T-cell (primary cell): ENCODE results near the gene UGCG. TPM values are rescaled to one million over a fixed set of nuclear protein-coding genes. Genes with fewer than 3 reads are reported as not detected.

Experiments
- ATAC-seq, 4 experiments: fragments of 200-7000 bp in 3 of 4; fragments of 150-1000 bp in 1 of 4; cut with Tn5 transposase; replicated peaks in 1 of 4; 1 replicate in 3 of 4; 2 replicates in 1 of 4; pipeline ENCODE4 v1.10.0; 2021; ENCODE audit warnings: moderate library complexity in 3 of 4, mild to moderate bottlenecking in 2 of 4, moderate number of reproducible peaks in 1 of 4
- CTCF ChIA-PET, 2 donors: fragments of 300-600 bp; sonication (Branson Sonifier 250); formaldehyde crosslinking; loops; one replicate each; lab custom pipeline; 2022; ENCODE audit warnings: antibody characterized with exemption in 2 of 2; lab: Charles Lee
- POLR2A ChIA-PET, 2 donors: fragments of 300-600 bp; sonication (Branson Sonifier 250); formaldehyde crosslinking; loops; one replicate each; lab custom pipeline; 2022; ENCODE audit warnings: antibody characterized with exemption in 2 of 2; lab: Charles Lee
- DNase-seq, 35 experiments: peaks; one replicate each; pipeline versions ENCODE4 v3.0.0 to v3.0.0-alpha.2; 2013 to 2023
- H3K27ac ChIP-seq: one replicate; pipeline ENCODE4 v1.5.1; 2013; ENCODE audit warnings: low read length
- H3K27me3 ChIP-seq, 2 experiments: replicated peaks in 1 of 2; 1 replicate in 1 of 2; 2 replicates in 1 of 2; pipeline versions ENCODE4 v1.6.1 to v1.7.0; 2013; ENCODE audit warnings: low read length in 1 of 2, mixed read lengths in 1 of 2; ENCODE audit not compliant: control insufficient read depth in 2 of 2, insufficient read depth in 2 of 2; ENCODE audit errors: extremely low read depth in 1 of 2
- H3K36me3 ChIP-seq, 2 donors: 1 replicate in 1 of 2; 2 replicates in 1 of 2; pipeline versions ENCODE4 v1.6.1 to v1.7.0; 2013; ENCODE audit warnings: low read length in 1 of 2; ENCODE audit not compliant: control insufficient read depth in 2 of 2, insufficient read depth in 1 of 2; ENCODE audit errors: extremely low read depth in 1 of 2
- H3K4me1 ChIP-seq, 2 experiments: 1 replicate in 1 of 2; 2 replicates in 1 of 2; pipeline versions ENCODE4 v1.6.1 to v1.7.0; 2013; ENCODE audit warnings: low read length in 2 of 2, mixed read lengths in 1 of 2; ENCODE audit not compliant: insufficient read depth in 2 of 2, control insufficient read depth in 1 of 2; ENCODE audit errors: extremely low read depth in 1 of 2
- H3K4me3 ChIP-seq, 2 donors: 1 replicate in 1 of 2; 2 replicates in 1 of 2; pipeline versions ENCODE4 v1.5.1 to v1.7.0; 2013; ENCODE audit warnings: mild to moderate bottlenecking in 2 of 2, low read length in 1 of 2, moderate library complexity in 1 of 2; ENCODE audit not compliant: control insufficient read depth in 1 of 2; ENCODE audit errors: extremely low read depth in 1 of 2
- H3K9me3 ChIP-seq: 2 replicates; pipeline ENCODE4 v1.7.0; 2013
- H3K27ac Mint-ChIP-seq, 2 donors: one replicate each; pipeline ENCODE4 v1.8.0; 2020 to 2021; ENCODE audit warnings: mild to moderate bottlenecking in 2 of 2, mixed read lengths in 2 of 2
- H3K27me3 Mint-ChIP-seq, 2 donors: one replicate each; pipeline ENCODE4 v1.8.0; 2021 to 2022; ENCODE audit warnings: mixed read lengths in 2 of 2
- H3K36me3 Mint-ChIP-seq: one replicate; pipeline ENCODE4 v1.8.0; 2021; ENCODE audit warnings: mixed read lengths
- H3K4me1 Mint-ChIP-seq, 3 donors: one replicate each; pipeline ENCODE4 v1.8.0; 2020 to 2022; ENCODE audit warnings: mixed read lengths in 3 of 3, mild to moderate bottlenecking in 1 of 3
- H3K4me3 Mint-ChIP-seq, 3 donors: one replicate each; pipeline ENCODE4 v1.8.0; 2020 to 2022; ENCODE audit warnings: mild to moderate bottlenecking in 3 of 3, mixed read lengths in 3 of 3, moderate library complexity in 3 of 3
- H3K9me3 Mint-ChIP-seq, 3 donors: one replicate each; pipeline ENCODE4 v1.8.0; 2020 to 2022; ENCODE audit warnings: mixed read lengths in 3 of 3
- WGBS: methylation state at CpG from one replicate; pipeline ENCODE4 v1.1.5; 2013; ENCODE audit warnings: missing lambda C conversion rate; ENCODE audit not compliant: insufficient coverage; 5-methylcytosine and 5-hydroxymethylcytosine counted together
- total RNA-seq, 35 experiments: library from RNA in 6 of 35; stranded (reverse) in 6 of 35; fragments of 120-200 nt in 1 of 35; gene quantifications; one replicate each; pipeline versions ENCODE4 v1.2.1 to v1.2.4 and lab custom pipeline; 2013 to 2026

UGCG gene
- total RNA-seq, 5 donors from 2014 or later (not counting 1 experiment from before 2014, with no cell fraction given): 20.1 to 41.6 (median 24.1) TPM

DNA sequence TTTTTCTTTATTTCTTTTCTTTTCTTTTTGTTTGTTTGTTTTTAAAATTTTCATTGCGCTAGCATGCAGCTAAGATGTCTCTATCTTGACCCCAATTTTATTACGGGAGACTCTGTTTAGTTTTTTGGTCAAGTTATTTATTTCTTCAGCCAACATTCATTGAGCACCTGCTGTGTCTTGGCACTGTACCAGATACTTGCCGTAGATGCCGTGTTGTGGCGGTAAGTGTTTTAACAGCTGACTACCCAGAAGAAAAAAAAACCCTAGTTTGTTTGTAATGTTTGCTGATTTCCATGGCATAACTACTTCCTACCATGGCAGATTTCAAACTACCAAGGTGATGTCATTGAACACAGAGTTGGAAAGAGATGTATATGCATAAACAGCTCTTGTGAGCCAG is 65.0 kb downstream of the UGCG start:
- H3K27ac Mint-ChIP-seq: no peak overlapping the region
- WGBS: no CpG with 5 or more reads among the region's 5 CpGs
- ChIA-PET POLR2A (interaction anchor here in 1 of 2 donors (0.6 kb wide), 1 partner anchor 32 kb away, joined by 8 read pairs; no protein-coding TSS in a partner anchor), CTCF (interaction anchor here in 1 of 2 donors (0.6 kb wide), 1 partner anchor 18 kb away, joined by 3 read pairs; no protein-coding TSS in a partner anchor)
- no peaks in the 10 kb centered on the region for H3K27me3 Mint-ChIP-seq
- Histone ChIP-seq H3K4me1 (peaks cover 8 to 9% of the 10 kb centered on the region in 2 experiments), H3K27me3 (no peaks in the 10 kb centered on the region), H3K27ac (no peak overlapping the region), H3K36me3 (no peaks in the 10 kb centered on the region), H3K4me3 (no peak overlapping the region), H3K9me3 (no peaks in the 10 kb centered on the region)
- DNase-seq: no peak
- no peaks in the 10 kb centered on the region for H3K36me3 Mint-ChIP-seq
- peaks cover 16 to 22% (median 21%) of the 10 kb centered on the region in 3 donors for H3K4me1 Mint-ChIP-seq
- no peaks in the 10 kb centered on the region for H3K9me3 Mint-ChIP-seq
- no peak overlapping the region for H3K4me3 Mint-ChIP-seq
- peak in 1 of 4 experiments; percentile 24 for ATAC-seq

DNA sequence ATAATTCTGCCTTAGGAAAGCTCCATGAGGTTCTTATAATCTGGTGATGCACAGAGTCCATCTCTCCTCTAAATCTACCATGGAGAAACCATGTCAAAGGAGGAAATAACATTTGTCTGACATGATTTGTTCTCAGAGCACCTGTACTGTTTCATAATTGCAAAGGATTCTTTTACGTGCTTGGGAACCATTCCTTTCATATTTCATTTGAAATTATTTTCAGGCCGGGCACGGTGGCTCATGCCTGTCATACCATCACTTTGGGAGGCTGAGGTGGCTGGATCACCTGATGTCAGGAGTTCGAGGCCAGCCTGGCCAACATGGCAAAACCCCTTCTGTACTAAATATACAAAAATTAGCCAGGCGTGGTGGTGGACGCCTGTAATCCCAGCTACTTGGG is 65.4 kb downstream of the UGCG start:
- H3K4me3 ChIP-seq: no peak overlapping the region
- H3K27ac ChIP-seq: no peak overlapping the region
- H3K27me3 ChIP-seq: no peaks in the 10 kb centered on the region
- WGBS: 100% methylated on average over 5 of the region's 6 CpGs
- ATAC-seq: no peak
- no peaks in the 10 kb centered on the region for H3K27me3 Mint-ChIP-seq
- H3K9me3 Mint-ChIP-seq: no peaks in the 10 kb centered on the region
- no peaks in the 10 kb centered on the region for H3K36me3 Mint-ChIP-seq
- H3K27ac Mint-ChIP-seq: no peak overlapping the region
- no peak for DNase-seq
- CTCF ChIA-PET: interaction anchor here in 1 of 2 donors (0.6 kb wide), 1 partner anchor 17 kb away, joined by 3 read pairs; no protein-coding TSS in a partner anchor
- POLR2A ChIA-PET: interaction anchor here in 1 of 2 donors (0.6 kb wide), 1 partner anchor 32 kb away, joined by 8 read pairs; no protein-coding TSS in a partner anchor
- H3K4me1 Mint-ChIP-seq: peaks cover 15 to 21% (median 20%) of the 10 kb centered on the region in 3 donors
- H3K9me3 ChIP-seq: no peaks in the 10 kb centered on the region
- no peak overlapping the region for H3K4me3 Mint-ChIP-seq
- peaks cover 8 to 9% of the 10 kb centered on the region in 2 experiments for H3K4me1 ChIP-seq
- no peaks in the 10 kb centered on the region for H3K36me3 ChIP-seq

DNA sequence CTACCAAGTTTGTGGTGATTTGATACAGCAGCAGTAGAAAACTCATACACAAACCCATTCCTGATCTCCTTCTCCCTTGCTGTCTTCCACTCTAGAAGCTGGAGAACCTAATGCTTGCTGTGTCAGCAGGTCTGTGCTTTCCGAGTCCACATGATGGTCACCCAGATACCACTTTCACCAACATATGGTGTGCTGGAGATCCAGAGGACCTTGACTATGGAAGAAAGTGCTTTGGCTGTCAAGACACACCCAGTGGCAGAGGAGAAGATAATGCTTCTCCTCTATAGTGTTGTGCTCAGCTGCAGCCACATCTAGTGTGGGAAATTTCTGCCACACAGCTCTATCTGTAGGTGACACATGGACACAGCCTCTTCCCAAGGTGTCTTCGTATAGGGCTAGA is 67.4 kb downstream of the UGCG start:
- no CpG with 5 or more reads among the region's 2 CpGs for WGBS
- no peaks in the 10 kb centered on the region for H3K27me3 ChIP-seq
- Mint-ChIP-seq H3K4me1 (peaks cover 0 to 5% (median 4%) of the 10 kb centered on the region in 3 donors), H3K4me3 (no peak overlapping the region), H3K27me3 (no peaks in the 10 kb centered on the region), H3K9me3 (no peaks in the 10 kb centered on the region), H3K27ac (no peak overlapping the region), H3K36me3 (no peaks in the 10 kb centered on the region)
- no peaks in the 10 kb centered on the region for H3K36me3 ChIP-seq
- ChIA-PET POLR2A (interaction anchor here in 1 of 2 donors (0.7 kb wide), 1 partner anchor 118 kb away, joined by 4 read pairs; no protein-coding TSS in a partner anchor), CTCF (no interaction called here)
- no peaks in the 10 kb centered on the region for H3K9me3 ChIP-seq
- no peak overlapping the region for H3K27ac ChIP-seq
- no peak overlapping the region for H3K4me3 ChIP-seq
- no peak for DNase-seq
- no peak for ATAC-seq
- no peaks in the 10 kb centered on the region for H3K4me1 ChIP-seq

DNA sequence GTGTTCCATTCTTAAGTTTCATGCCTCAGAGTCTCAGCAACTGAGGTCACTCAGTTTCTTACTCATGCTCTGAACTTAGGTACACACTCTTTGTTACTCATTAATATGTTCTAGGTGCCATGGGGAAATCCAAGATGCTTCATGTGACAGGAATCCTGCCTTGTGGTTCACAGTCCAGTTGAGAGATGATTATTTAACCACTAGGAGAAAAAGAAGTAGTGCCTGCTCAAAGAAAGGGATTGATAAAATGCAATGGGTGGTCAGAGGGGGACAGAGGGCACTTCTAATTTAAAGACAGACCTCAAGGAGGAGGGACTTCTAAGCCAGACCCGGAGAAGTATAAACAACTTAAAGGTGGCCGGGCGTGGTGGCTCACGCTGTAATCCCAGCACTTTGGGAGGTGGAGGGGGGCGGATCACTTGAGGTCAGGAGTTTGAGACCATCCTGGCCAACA is 69.0 kb downstream of the UGCG start:
- H3K27ac Mint-ChIP-seq: no peak overlapping the region
- no peaks in the 10 kb centered on the region for H3K27me3 Mint-ChIP-seq
- ATAC-seq (no peak), DNase-seq (no peak)
- ChIA-PET CTCF (interaction anchor here in 1 of 2 donors (0.7 kb wide), 1 partner anchor 38 kb away, joined by 6 read pairs; no protein-coding TSS in a partner anchor), POLR2A (no interaction called here)
- Histone ChIP-seq H3K27me3 (no peaks in the 10 kb centered on the region), H3K27ac (no peak overlapping the region), H3K9me3 (no peaks in the 10 kb centered on the region), H3K4me3 (no peak overlapping the region), H3K4me1 (no peaks in the 10 kb centered on the region), H3K36me3 (no peaks in the 10 kb centered on the region)
- H3K4me1 Mint-ChIP-seq: peaks cover 0 to 2% (median 0%) of the 10 kb centered on the region in 3 donors
- no peaks in the 10 kb centered on the region for H3K9me3 Mint-ChIP-seq
- WGBS: 92% methylated on average over 4 of the region's 5 CpGs
- H3K4me3 Mint-ChIP-seq: no peak overlapping the region
- H3K36me3 Mint-ChIP-seq: no peaks in the 10 kb centered on the region

DNA sequence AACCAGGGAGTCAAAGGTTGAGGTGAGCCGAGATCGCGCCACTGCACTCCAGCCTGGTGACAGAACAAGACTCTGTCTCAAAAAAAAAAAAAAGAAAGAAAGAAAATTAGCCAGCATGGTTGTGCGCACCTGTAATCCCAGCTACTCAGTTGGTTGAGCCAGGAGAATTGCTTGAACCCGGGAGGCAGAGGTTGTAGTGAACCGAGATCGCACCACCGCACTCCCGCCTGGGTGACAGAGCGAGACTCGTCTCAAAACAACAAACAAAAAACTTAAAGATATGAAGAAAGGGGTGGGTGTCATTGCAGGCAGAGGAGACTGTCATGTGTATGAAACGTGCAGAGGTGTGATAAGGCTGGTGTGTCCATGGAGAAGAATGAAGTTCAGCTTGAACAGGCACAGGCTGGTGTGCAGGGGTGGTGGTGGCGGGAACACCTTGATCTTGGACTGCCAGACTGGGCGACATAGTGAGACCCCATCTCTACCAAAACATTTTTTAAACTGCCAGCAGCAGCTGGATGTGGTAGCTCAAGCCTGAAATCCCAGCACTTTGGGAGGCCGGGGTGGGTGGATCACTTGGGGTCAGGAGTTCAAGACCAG is 69.6 kb downstream of the UGCG start:
- H3K9me3 Mint-ChIP-seq: no peaks in the 10 kb centered on the region
- no peaks in the 10 kb centered on the region for H3K36me3 Mint-ChIP-seq
- no peak for ATAC-seq
- Histone ChIP-seq H3K27ac (no peak overlapping the region), H3K36me3 (no peaks in the 10 kb centered on the region), H3K4me1 (no peaks in the 10 kb centered on the region), H3K27me3 (no peaks in the 10 kb centered on the region), H3K9me3 (no peaks in the 10 kb centered on the region), H3K4me3 (no peak overlapping the region)
- no peaks in the 10 kb centered on the region for H3K27me3 Mint-ChIP-seq
- POLR2A ChIA-PET: interaction anchor here in 1 of 2 donors (0.6 kb wide), 1 partner anchor 829 kb away, joined by 3 read pairs; no protein-coding TSS in a partner anchor
- H3K27ac Mint-ChIP-seq: no peak overlapping the region
- H3K4me3 Mint-ChIP-seq: no peak overlapping the region
- DNase-seq: no peak
- peaks cover 0 to 2% (median 0%) of the 10 kb centered on the region in 3 donors for H3K4me1 Mint-ChIP-seq
- CTCF ChIA-PET: interaction anchor here in 1 of 2 donors (0.7 kb wide), 1 partner anchor 39 kb away, joined by 6 read pairs; no protein-coding TSS in a partner anchor
- WGBS: 96% methylated on average over 4 of the region's 15 CpGs

DNA sequence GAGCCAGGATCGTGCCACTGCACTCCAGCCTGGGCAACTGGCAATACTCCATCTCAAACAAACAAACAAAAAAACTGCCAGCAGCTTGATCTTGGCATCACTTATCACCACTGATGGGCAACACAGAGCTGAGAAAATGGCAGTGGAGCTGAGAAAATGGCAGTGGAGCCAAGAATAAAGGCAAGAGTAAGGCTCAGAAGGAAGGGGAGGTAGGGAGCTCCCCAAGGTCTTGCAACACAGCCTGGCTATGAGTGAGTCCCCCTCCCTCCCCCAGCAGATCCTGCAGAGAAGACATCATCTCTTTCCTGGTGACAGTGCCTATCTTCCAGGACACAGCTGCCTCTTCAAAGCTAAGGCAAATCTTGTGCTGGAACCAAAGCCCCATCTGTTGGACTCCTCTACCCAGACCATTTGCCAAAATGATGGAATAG is 70.3 kb downstream of the UGCG start:
- no peak overlapping the region for H3K27ac Mint-ChIP-seq
- no peaks in the 10 kb centered on the region for H3K36me3 ChIP-seq
- no peak overlapping the region for H3K4me3 Mint-ChIP-seq
- H3K36me3 Mint-ChIP-seq: no peaks in the 10 kb centered on the region
- no peaks in the 10 kb centered on the region for H3K27me3 Mint-ChIP-seq
- no peak for ATAC-seq
- no peaks in the 10 kb centered on the region for H3K9me3 ChIP-seq
- no peak overlapping the region for H3K4me3 ChIP-seq
- ChIA-PET CTCF (no interaction called here), POLR2A (no interaction called here)
- H3K4me1 ChIP-seq: no peaks in the 10 kb centered on the region
- H3K27ac ChIP-seq: no peak overlapping the region
- H3K4me1 Mint-ChIP-seq: peaks cover 0 to 2% (median 0%) of the 10 kb centered on the region in 3 donors
- no peaks in the 10 kb centered on the region for H3K9me3 Mint-ChIP-seq
- 100% methylated on average over 1 of the region's 1 CpG for WGBS
- DNase-seq: no peak
- no peaks in the 10 kb centered on the region for H3K27me3 ChIP-seq
